ENCODE results near the gene ALDH3A1.
"Not testable (repeated sequence)": the region's sequence is repeated elsewhere in the genome, so short reads cannot be mapped to it uniquely, and the experiment has no call there.

The ALDH3A1 gene
- 0 to 2.8 (median 0.12) reads per million in 17 experiments for total RNA-seq

GRCh38 chr17:19747829-19748806 is at the start of gene ALDH3A1:
Gene ALDH3A1, minus strand, starts transcription at chr17:19748298. Its CDS starts 3,169 bp downstream, at chr17:19745129.
- no peak for DNase-seq

- DNase-seq = no peak
These were observed 48.4 kb upstream of the ALDH3A1 start for GRCh38 chr17:19796457-19796856.

- peak in 2 of 4 experiments; percentile 13 to 41 for DNase-seq
These were observed 43.9 kb upstream of the ALDH3A1 start for GRCh38 chr17:19791918-19792550.

- DNase-seq = peak; percentile 55 to 75 (median 70)
These were observed 39.7 kb upstream of the ALDH3A1 start for GRCh38 chr17:19787733-19788357.

DNA sequence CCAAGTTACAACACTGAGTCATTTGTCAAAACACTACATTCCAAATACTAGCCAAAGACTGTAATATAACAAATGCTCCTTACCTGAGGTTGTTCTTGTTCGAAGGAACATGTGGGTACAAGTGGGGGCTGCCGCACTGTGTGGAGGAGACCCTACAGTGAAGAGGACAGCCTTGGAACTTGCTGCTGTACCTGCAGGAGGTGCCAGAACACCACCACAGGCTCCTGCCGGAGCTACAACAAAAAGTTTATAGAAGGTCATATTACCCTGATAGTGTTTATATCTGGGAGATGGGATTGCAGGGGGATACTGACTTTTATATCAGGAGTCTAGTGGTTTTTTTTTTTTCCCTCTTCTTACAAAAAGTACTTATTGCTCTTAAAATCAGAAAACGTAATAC is 37.8 kb upstream of the ALDH3A1 start:
- no peak for DNase-seq

- DNase-seq = no peak
These were observed 33.7 kb upstream of the ALDH3A1 start for GRCh38 chr17:19781488-19782458.

DNA sequence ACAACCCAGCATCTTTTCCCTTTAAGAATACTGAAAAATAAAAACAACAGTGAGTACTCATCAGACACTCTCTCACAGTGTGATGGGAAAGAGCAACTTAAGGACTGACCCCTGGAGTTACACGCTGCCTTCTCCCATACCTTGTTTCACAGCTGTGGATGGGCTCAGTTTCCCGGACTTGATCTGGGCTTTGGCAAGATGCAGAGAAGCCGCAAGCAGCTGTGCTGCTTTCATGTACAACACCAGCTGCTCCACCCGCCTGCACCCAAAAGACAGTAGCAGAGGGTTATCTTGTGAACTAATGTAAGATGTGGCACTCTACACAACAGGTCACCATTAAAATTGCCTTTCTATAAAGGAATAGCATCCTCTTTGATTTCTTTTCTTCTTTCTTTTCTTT is 32.7 kb upstream of the ALDH3A1 start:
- DNase-seq = no peak

- DNase-seq = no peak
These were observed 25.4 kb upstream of the ALDH3A1 start for GRCh38 chr17:19773534-19773933.

GRCh38 chr17:19771971-19772630 is 24.0 kb upstream of the ALDH3A1 start:
- DNase-seq = no peak

DNA sequence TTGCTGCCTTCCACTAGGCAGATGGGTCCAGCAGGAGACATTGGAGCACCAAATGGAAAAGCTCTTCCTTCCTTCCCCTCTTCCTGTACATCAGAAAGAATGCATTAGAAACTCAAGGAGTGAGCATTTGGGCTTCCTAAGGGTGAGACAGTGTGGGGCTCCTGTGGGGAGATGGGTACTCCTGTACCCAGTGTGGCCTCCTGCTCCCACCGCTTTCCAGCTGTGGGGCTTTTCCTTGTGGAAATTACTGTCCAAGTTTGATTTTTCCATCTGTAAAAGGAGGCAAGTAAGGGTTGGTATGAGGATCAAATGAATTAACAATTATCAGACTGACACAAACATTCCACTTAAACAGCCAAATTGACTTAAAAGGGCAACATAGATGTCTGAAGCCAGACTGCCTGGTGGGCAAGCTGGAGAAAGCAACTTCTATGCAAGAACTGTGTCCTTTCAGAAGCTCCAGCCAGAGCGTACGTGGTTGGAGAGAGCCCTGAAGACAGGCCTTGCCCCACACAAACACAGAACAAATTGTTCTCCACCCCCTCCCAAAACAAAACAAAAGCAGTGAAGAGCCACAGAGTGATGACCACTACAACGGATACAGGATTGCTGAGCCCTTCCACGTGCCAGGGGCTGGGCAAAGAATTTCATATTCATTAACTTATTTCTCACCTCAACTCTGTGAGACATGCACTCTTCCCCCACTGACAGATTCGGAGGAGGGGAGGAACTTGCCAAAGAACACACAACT is 23.1 kb upstream of the ALDH3A1 start:
- no peak for DNase-seq

GRCh38 chr17:19769946-19770652 is 22.0 kb upstream of the ALDH3A1 start:
- DNase-seq = no peak

DNA sequence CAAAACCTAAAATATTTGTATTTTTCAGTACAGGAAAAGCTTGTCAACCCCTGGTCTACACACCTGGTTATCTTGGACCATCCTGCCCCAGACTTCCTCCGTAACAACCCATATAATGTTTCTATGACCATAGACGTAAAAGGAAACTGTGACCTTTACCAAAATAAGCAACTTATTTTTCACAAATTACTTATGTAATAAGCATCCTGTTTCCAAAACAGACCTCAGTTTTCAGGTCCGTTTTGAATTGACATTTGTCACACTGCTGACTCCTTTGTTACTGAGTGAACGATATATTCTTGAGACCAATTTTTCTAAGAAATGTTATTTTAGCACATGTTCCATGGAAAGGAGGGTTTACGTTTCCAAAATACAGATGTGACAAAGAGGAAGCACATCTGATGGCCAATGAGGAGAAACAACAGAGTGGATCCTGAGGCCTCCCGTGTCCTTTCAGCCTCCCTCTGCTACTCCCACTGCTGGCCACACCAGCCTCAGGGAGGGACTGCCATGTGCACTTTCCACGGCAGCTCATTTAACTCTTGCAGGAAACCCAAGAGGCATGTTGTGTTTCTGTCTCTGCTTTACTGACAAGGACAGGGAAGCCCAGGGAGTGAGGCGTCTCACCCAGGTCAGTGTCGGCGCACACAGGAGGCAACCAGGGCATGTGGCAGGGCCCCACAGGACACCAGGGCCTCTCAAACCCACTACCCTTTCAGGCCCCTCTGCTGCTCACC is 20.1 kb upstream of the ALDH3A1 start:
- DNase-seq = peak in 2 of 4 experiments; percentile 15 to 31

DNA sequence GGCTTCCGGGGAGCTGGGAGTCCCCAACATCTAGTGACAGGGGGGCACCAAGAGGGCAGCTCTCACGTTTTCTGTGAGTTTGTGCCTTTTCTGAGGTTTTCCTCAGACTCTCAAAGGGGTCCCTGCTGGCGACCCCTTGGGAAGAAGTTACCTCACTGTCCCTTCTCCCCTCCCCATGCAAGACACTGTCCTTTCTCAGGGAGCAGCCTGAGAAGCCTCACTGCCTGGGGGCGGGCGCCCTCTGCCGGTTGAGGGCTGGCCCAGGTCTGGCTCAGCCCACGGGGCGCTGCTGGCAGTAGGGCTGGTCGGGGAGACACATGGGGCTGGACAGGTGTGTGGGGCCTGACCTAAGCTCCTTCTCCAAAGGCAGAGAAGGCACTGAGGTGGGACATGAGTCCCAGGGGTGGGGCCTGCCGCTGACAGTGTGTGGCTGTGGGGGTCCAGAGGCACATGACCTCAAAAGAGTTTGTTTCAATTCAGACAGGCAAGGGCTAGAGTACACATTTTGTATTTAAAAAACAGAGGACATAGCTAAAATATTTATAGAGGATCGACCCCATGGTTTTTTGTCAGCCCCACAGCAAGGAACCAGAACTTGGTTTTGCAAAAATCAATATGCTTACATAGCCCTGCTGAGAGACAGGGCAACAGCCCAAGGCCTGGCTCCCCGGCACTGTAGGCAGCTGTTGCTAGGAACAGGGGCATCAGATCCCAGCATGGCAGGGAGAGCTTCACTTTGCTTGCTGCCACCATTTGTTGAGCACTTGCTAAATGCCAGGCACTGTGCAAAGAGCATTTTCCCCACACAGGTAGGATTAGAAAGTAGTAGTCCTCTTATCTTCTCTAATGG is 18.5 kb upstream of the ALDH3A1 start:
- peak; percentile 77 to 92 (median 90) for DNase-seq

DNA sequence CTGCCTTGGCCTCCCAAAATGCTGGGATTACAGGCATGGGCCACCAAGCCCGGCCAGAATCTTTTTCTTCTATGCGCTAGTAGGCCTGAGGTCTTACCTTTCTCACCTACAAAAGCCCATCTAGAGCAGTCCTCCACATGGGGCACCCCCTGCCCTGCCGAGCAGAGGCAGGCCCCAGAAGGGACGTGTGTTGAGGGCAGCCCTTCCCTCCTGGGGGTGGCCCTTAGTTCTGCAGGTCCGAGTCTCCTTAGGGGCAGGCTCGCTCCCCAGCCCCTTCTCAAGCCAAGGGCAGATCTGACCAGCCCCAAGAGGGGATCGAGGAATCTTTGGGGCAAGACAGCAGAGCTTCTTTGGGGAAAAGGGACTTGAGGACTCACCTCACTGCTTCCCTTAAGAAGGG is 17.9 kb upstream of the ALDH3A1 start:
- no peak for DNase-seq

DNA sequence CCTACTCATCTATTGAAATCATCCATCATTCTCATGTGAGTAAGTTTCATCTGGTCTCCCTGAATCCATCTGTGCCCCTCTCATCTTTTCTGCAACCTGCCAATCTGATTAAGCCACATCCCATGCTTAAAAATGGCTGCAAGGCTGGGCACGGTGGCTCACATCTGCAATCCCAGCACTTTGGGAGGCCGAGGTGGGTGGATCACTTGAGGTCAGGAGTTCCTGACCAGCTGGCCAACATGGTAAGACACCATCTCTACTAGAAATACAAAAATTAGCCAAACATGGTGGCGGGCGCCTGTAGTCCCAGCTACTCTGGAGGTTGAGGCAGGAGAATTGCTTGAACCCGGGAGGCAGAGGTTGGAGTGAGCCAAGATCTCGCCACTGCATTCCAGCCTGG is 15.9 kb upstream of the ALDH3A1 start:
- DNase-seq = not testable (repeated sequence)

DNA sequence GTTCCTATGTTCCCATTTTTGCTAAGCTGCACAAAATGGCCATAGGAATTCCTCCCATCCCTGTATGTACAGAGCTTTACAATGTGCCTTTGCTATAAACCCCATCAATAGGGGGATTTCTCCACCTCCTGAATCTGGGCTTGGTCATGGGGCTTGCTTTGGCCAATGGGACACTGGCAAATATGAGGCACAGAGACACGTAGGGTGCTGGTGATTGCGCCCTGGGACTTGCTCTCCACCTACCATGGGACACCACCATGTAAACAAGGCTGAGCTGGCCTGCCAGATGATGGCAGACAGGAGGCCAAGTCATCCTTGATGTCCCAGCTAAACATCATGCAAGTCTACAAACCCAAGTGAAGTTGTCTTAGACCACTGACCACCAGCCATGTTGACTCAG is 15.3 kb upstream of the ALDH3A1 start:
- no peak for DNase-seq

- DNase-seq = peak; percentile 57 to 86 (median 72)
These were observed 14.4 kb upstream of the ALDH3A1 start for GRCh38 chr17:19762515-19762961.

DNA sequence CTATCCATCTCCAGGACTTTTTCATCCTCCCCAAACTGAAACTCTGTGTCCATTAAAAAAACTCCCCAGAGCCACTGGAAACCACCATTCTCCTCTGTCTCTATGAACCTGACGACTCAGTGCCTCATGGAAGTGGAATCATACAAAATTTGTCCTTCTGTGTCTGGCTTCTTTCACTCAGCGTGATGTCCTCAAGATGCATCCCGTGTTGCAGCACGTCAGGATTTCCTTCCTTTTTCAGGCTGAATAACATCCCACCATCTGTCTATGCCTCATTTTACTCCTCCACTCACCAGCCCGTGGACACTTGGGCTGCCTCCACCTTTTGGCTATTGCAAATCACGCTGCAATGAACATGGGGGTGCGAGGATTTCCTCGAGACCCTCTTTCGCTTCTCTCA is 12.6 kb upstream of the ALDH3A1 start:
- peak; percentile 76 to 89 (median 82) for DNase-seq
